Measurements from ENCODE around the gene TMEM9.

Gene TMEM9

DNA sequence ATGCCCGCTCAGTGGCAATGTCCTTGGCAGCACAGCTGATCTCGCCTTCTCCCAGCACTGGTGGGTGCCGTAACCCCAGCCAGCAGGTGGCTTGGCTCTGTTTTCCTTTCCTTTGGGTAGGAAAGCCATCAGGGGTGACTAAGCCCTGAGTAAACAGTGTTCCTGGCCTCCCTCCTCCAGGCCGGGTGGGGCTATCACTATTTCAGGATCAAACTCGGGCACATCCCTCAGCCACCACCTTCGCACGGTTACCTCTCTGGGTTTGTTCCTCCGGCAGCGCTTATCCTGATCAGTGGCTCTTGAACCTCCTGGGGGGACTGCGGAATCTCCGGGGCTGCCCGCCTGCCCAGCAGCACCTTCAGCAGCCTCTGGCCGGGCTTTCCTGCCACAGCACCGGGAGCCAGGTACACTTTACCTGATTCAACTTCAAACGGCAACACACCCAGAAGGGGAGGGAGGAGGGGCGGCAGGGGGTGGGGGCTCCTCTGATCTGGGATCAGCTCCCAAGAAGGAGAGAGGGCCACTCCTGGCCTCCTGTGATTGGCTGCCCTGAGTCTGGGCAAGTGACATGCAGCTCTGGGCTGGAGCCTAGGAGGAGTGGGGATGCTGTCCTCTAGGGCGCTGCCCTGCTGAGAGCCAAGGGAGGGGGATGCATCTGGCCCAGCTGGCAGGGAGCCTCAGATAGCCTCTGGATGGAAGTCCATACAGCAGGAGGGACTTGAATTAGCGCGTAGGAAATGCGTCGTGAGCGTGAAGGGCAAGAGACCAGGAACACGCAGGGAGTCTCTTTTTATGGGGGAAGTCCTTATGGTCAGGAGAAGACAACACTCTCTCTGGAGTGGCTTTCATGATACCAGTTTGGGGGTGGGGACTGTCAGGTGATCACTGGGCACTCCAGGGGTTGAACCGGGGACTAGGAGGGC, 27.2 kb downstream of the TMEM9 start, which contains the start of gene ASCL5:
ASCL5 (minus strand) TSS at position 353 of the 923 bp plus-strand sequence. CDS start 11,812 bp downstream, outside the sequence.
- no peak for DNase-seq (ENCODE audit: low spot score)

DNA sequence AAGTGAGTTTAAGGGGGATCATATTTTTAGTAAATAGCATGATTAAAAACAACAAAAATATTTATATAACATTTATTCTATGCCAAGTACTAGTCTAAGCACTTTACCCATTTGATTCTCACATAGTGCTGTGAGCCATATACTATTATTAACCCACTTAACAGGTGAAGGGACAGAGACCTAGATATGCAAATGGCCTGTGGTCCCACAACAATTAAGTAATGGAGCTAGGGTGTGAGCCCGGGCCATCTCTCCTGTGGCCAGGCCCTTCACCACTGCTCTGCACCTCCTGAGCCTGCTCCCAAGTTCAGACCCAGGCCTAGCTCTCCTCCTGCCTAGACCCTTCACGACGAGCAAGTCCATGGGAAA, 27.8 kb downstream of the TMEM9 start:
- DNase-seq (ENCODE audit: low spot score) = no peak

- DNase-seq (ENCODE audit: low spot score) = no peak
Measured at GRCh38 chr1:201125800-201126199, 28.5 kb downstream of the TMEM9 start.

GRCh38 chr1:201125019-201125418, 29.3 kb downstream of the TMEM9 start:
- DNase-seq (ENCODE audit: low spot score) = no peak

DNA sequence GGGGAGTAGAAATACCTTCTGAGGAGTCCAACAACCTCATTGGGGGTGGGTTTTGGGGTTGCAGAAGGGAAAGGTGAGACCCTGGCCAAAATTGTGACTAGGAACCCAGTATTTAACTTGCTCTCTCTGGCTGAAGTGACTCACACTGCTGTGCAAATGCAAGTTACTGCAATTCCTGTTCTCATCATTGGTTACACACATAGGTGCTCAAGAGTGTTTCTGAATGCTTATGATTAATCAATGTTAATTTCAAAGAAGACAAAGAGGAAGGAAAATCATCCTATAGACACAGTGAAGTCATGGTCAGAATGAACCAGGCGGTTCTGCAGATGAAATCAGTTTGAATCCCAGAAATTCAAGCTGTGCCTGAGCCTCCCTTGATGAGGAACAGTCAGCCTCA, 30.4 kb downstream of the TMEM9 start:
- DNase-seq (ENCODE audit: low spot score) = no peak

- DNase-seq (ENCODE audit: low spot score) = no peak
Measured at GRCh38 chr1:201122321-201122957, 31.8 kb downstream of the TMEM9 start.

DNA sequence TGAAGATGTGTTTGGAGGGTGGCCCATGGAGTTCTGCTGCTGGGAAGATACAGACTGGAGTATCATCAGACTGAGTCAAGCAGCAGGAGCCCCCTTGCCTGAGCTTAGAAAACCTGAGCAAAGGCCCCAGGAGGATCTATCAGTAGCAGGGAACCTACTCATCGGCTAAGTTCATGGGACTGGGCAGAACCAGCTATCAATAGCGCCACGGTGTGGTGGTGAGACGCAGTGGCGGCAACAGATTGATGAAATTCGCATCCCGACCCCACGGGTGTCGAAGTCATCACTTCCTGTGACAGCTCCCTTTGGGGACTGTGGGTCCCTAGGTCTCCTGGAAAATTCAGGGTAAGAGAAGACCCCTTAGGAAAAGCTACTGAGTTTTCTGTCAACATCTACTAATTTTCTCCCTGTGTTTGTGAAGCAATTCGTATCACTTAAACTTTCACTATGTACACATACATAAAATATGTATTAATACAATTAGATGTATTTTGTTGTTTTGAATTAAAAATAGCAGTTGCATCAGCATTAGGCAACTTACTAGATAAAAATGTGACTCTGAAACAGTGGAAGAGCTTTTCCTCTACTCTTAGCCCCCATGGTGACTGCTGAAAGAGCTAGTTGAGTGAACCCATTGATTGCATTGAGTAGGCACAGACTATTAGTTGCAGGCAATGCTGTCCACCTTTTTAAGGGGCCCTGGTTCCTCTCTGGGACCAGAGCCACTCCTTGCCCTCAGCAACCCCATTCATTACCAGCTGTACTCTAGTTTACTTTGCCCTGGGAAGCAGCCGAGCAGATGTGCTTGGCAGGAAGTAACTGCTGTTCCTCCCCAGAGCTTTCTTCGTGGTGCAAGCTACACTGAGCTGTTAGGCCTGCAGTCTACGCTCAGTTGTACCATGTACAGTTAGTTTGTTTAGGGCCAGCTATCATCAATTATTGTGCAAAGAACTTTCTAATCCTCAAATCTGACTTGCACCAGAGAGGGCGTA, 34.8 kb downstream of the TMEM9 start:
- DNase-seq (ENCODE audit: low spot score) = peak; percentile 66

GRCh38 chr1:201116091-201116490, 38.2 kb downstream of the TMEM9 start:
- peak; percentile 69 for DNase-seq (ENCODE audit: low spot score)

- DNase-seq (ENCODE audit: low spot score) = no peak
Measured at GRCh38 chr1:201115390-201115937, 38.8 kb downstream of the TMEM9 start.

DNA sequence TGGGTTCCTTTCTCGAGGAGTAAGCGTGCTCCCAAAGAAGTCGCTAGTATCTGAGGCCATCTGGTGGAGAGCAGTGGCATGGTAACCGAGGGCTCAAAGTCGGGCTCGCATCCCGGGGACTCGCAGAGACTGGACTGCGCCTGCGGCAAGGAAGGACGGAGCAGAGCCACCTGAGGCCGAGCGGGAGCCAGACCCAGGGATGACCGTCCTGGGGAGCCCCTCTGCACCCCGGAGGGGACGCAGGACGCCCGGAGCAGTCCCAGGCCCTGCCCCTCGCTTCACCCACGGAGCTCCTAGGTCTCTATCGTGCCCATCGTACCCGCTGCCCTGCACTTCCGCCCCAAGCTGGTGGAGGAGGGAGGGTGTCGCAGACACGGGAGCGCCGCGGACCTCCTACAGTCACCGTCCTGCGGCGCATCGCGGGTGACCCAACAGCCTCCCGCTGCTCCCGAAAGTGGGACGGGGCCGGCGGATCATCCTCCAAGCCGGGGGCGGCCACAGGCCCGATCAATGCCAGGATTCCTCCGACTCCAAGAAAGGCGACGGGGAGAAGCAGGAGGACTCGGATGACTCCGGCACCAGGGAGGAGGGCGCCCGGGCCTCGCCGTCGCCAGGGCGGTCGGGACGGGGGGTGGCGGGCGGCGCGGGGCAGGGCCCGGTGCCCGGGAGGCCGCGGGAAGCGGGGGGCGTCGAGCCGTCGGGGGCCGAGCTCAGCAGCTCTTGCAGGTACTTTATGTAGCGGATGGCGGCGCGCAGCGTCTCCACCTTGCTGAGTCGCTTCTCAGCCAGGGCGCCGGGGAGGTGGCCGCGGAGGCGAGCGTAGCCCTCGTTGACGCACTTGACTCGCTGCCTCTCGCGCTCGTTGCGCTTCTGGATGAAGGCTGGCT, 39.8 kb downstream of the TMEM9 start:
- peak; percentile 93 for DNase-seq (ENCODE audit: low spot score)

GRCh38 chr1:201113451-201114244, 40.6 kb downstream of the TMEM9 start:
- DNase-seq (ENCODE audit: low spot score) = no peak

DNA sequence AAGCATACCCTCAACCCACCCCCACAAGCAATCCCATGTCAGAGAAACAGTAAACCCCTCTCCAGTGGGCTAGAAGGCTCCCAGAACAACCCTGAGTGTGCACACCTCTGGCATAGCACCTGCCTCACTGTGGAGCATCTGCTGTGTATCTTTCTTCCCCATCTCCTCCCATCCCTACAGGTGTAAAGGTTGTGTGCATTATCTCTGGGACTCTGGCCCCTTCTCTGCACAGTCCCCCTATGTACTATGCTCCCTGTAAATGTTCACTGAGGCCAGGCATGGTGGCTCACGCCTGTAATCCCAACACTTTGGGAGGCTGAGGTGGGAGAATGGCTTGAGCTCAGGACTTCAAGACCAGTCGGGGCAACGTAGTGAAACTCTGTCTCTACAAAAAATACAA, 41.3 kb downstream of the TMEM9 start:
- no peak for DNase-seq (ENCODE audit: low spot score)

- DNase-seq (ENCODE audit: low spot score) = no peak
Measured at GRCh38 chr1:201112173-201112731, 42.0 kb downstream of the TMEM9 start, which contains the start of gene CACNA1S. TSS of gene CACNA1S (minus strand) at chr1:201112426. CDS start at chr1:201112339, 87 bp downstream.

GRCh38 chr1:201111672-201112071, 42.6 kb downstream of the TMEM9 start:
- DNase-seq (ENCODE audit: low spot score) = no peak

- DNase-seq (ENCODE audit: low spot score) = no peak
Measured at GRCh38 chr1:201111156-201111555, 43.1 kb downstream of the TMEM9 start.

DNA sequence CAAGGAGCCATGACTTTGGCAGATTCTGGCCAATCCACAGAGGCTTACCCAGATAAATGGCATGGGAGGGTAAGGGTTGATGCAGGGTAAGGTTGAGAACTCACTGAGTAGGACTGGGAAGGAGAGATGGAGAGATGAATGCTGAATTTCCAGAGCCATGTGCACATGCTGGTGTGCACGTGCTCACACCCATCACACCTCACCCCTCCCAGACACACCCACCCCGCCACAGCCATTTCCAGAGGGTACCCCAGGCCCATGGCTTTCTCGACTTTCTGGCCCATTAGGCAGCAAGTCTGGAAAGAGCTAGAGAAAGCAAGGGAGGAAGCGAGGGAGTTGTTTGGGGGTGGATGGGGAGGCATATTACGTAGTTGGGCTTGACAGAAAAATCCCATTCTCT, 43.7 kb downstream of the TMEM9 start:
- DNase-seq (ENCODE audit: low spot score) = no peak

DNA sequence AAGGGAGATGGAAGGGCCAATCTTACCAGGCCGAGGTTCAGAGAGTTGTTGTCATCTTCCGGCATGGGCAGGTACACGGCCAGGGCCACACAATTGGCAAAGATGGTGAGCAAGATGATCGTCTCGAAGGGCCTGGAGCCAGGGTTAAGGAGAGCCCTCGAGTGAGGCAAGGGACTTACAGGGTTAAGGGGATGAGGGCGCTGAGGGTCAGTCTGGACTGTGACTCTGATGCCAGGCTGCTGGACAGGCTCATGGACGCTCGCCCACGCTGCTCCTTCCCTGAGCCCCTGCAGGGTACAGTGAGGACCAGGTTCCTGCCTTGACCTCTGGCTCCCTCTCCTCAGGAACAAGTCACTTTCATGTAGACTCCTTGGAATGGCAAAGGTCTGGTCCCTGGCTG, 44.1 kb downstream of the TMEM9 start:
- no peak for DNase-seq (ENCODE audit: low spot score)

- DNase-seq (ENCODE audit: low spot score) = no peak
Measured at GRCh38 chr1:201109651-201110050, 44.6 kb downstream of the TMEM9 start.

DNA sequence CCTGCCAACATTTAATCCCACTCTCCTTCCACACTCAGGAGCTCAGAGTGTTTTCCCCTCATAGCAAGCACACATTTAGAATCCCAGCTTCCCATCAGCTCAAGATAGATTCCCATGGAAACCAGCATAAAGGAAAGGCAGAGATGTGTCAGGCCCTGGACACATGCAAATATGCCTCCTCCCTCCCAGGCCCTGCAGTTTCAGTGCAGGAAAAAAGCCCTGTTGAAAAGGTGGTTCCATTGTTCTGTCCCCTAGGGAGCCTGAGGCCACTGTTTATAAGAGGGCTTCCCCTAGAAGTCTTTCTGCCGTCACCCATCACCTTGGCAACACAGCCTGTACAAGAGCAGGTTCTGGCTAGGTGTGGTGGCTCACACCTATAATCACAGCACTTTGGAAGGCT, 45.7 kb downstream of the TMEM9 start:
- no peak for DNase-seq (ENCODE audit: low spot score)

DNA sequence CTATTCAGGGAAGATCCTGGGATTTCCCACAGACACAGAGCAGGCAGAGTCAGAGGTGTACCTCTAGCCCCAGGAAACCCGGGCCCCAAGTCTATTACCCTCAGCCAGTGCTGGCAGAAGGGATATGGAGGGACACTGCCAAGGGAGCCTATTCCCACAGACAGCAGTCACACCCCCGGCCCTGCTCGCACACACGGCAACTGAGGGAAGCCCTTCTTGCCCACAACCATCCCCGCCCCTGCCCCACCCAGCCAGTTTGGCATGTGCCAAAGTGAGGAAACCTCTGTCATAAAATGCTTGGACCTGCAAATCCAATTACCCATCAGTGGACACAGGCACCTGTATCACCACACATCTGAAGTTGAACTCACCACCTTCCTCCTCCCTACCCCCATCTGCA, 48.6 kb downstream of the TMEM9 start:
- no peak for DNase-seq (ENCODE audit: low spot score)
